SU-DHL-6 (cell line): Measurements from ENCODE around the gene AFF4.

Source experiments
- CTCF ChIP-seq: fragments of 200-600 bp; sonication (generic); IDR thresholded peaks from one replicate; pipeline ENCODE4 v1.5.1; 2017; ENCODE audit warnings: antibody characterized with exemption, mild to moderate bottlenecking, low read length, moderate library complexity; ENCODE audit not compliant: insufficient read depth, poor library complexity, severe bottlenecking
- EZH2phosphoT487 ChIP-seq: fragments of 200-600 bp; sonication (generic), shearing (Covaris generic); conservative IDR thresholded peaks from 2 replicates; pipeline ENCODE4 v1.6.1; 2018; ENCODE audit warnings: mild to moderate bottlenecking, antibody characterized with exemption, low read length, moderate library complexity, mixed read lengths

GRCh38 chr5:132856011-132856410 is 107.4 kb downstream of the AFF4 start:
- TF ChIP-seq CTCF, result no peak
- no peak for TF ChIP-seq EZH2phosphoT487
